ENCODE measurements around the gene ARHGAP27. TPM values are rescaled to one million over a fixed set of nuclear protein-coding genes. Genes with fewer than 3 reads are reported as not detected.

Gene ARHGAP27
- total and polyA plus RNA-seq, 8 donors: 7.7 to 390 (median 45.5) TPM

DNA sequence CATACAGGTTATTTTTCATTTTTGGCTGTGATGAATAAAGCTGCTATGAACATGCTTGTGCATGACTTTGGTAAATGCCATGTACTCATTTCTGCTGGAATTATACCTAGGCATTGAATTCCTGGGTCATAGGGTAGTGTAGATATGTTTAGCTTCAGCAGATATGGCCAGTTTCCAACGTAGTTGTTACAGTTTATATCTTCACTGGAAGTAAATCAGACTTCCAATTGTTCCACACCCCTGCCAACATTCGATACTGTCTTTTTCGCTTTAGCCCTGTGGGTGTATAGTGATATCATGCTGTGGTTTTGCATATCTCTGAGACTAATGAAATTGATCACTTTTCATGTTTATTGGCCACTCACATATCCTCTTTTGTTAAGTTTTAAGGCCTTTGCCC is 50.4 kb downstream of the ARHGAP27 start:
- 19 to 44% (median 32%) methylated on average over 3 of the region's 3 CpGs for WGBS, 5 donors
- Histone ChIP-seq H3K4me3 (no peak overlapping the region), H3K27ac (no peak overlapping the region), H3K9me3 (no peaks in the 10 kb centered on the region), H3K4me1 (peaks cover 15 to 38% (median 28%) of the 10 kb centered on the region in 4 donors), H3K27me3 (no peaks in the 10 kb centered on the region), H3K36me3 (no peaks in the 10 kb centered on the region)
- intact Hi-C loops (cut with DNase I; ENCODE audit: low total_unique reads): loop anchor here (5.0 to 10.0 kb wide), 2 partner anchors 57 to 105 kb away; no protein-coding TSS in a partner anchor
- TF ChIP-seq POLR2AphosphoS5 (IDR thresholded peaks at IDR 0.05): no peak
- TF ChIP-seq, protein P1, sequence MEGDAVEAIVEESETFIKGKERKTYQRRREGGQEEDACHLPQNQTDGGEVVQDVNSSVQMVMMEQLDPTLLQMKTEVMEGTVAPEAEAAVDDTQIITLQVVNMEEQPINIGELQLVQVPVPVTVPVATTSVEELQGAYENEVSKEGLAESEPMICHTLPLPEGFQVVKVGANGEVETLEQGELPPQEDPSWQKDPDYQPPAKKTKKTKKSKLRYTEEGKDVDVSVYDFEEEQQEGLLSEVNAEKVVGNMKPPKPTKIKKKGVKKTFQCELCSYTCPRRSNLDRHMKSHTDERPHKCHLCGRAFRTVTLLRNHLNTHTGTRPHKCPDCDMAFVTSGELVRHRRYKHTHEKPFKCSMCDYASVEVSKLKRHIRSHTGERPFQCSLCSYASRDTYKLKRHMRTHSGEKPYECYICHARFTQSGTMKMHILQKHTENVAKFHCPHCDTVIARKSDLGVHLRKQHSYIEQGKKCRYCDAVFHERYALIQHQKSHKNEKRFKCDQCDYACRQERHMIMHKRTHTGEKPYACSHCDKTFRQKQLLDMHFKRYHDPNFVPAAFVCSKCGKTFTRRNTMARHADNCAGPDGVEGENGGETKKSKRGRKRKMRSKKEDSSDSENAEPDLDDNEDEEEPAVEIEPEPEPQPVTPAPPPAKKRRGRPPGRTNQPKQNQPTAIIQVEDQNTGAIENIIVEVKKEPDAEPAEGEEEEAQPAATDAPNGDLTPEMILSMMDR (IDR thresholded peaks at IDR 0.05): no peak
- no peak for TF ChIP-seq POLR2A (IDR thresholded peaks at IDR 0.05)
- TF ChIP-seq EP300 (IDR thresholded peaks at IDR 0.05): no peak
- no peak for DNase-seq

DNA sequence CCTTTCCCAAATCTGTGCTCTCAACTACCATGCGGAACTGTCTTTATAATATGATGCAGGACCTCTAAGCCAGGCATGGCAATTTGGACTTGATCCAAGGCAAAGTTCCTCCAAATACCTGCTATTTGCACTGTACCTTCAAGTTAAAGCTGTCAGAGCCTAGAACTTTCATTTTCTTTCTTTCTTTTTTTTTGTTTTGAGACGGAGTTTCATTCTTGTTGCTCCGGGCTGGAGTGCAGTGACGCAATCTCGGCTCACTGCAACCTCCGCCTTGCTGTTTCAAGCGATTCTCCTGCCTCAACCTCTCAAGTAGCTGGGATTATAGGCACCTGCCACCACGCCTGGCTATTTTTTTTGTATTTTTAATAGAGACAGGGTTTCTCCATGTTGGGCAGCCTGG is 51.7 kb downstream of the ARHGAP27 start:
- TF ChIP-seq, protein P1 (IDR thresholded peaks at IDR 0.05): no peak
- TF ChIP-seq EP300 (IDR thresholded peaks at IDR 0.05): no peak
- no peak for TF ChIP-seq POLR2A (IDR thresholded peaks at IDR 0.05)
- TF ChIP-seq POLR2AphosphoS5 (IDR thresholded peaks at IDR 0.05): no peak
- H3K4me1 ChIP-seq: peaks cover 15 to 29% (median 21%) of the 10 kb centered on the region in 4 donors
- peak; percentile 58 to 65 for DNase-seq
- H3K27me3 ChIP-seq: no peaks in the 10 kb centered on the region
- no peaks in the 10 kb centered on the region for H3K9me3 ChIP-seq
- H3K36me3 ChIP-seq: no peaks in the 10 kb centered on the region
- H3K4me3 ChIP-seq: no peak overlapping the region
- WGBS, 5 donors: 21 to 45% (median 32%) methylated on average over 8 of the region's 8 CpGs
- H3K27ac ChIP-seq: peak overlapping the region in 2 of 5 donors; percentile 15 to 46
- intact Hi-C loops (cut with DNase I; ENCODE audit: low total_unique reads): loop anchor here (5.0 to 10.0 kb wide), 2 partner anchors 56 to 104 kb away; no protein-coding TSS in a partner anchor

DNA sequence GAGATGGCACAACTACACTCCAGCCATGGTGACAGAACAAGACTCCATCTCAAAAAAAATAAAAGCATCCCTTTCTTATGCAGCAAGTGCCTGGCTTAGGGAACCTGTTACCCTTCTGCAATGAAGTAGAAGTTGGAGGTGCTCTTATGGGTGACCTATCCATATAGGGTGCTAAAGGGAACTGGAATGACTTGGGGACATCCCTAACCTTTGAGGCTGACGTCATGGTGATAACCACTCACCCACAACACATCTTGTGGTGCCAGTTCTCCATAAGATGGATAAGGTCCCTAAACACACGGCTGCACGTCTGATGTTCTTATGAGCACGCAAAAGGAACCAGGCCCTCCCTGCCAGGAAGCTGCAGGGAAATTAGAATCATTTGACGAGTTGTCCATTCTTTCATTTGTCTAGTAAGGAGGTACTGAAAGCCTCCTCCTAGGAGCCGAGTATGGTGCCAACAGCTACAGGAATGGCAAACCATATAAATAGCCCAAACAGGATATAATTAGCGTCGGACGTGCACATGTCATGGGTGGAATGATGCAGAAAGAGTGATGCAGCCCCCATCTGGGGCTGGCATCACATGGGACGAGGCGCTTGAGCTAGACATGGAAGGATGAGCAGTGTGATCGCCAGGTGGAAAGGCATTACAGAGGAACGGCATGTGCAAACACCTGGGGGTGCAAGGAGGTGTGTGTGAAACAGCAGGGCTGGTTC is 52.5 kb downstream of the ARHGAP27 start:
- DNase-seq: no peak
- 77 to 84% (median 81%) methylated on average over 13 of the region's 13 CpGs for WGBS, 5 donors
- peak overlapping the region in 1 of 5 donors; percentile 15 for H3K27ac ChIP-seq
- H3K27me3 ChIP-seq: no peaks in the 10 kb centered on the region
- H3K4me3 ChIP-seq: no peak overlapping the region
- H3K36me3 ChIP-seq: no peaks in the 10 kb centered on the region
- intact Hi-C loops (cut with DNase I; ENCODE audit: low total_unique reads): loop anchor here (5.0 to 10.0 kb wide), 2 partner anchors 55 to 103 kb away; no protein-coding TSS in a partner anchor
- H3K9me3 ChIP-seq: no peaks in the 10 kb centered on the region
- peaks cover 7 to 22% (median 14%) of the 10 kb centered on the region in 4 donors for H3K4me1 ChIP-seq
- TF ChIP-seq POLR2AphosphoS5 (IDR thresholded peaks at IDR 0.05) (no peak), EP300 (IDR thresholded peaks at IDR 0.05) (no peak), POLR2A (IDR thresholded peaks at IDR 0.05) (no peak)
- TF ChIP-seq, protein P1 (IDR thresholded peaks at IDR 0.05): no peak

DNA sequence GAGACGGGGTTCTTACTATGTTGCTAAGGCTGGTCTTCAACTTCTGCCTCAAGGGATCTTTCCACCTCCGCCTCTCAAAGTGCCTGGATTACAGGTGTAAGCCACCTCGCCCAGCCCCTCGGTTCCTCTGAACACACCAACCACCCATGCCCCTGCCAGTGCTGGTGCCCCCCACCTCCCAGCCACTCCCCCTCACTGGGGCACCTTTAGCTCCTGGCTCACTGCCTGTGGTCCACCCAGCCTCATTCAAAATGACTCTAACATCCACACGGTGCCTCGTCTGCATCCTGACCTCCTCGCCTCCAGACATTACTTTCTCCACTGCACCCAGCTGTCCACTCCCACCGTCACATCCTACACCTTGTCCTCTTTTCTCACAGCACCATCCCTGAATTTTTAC is 55.3 kb downstream of the ARHGAP27 start:
- H3K36me3 ChIP-seq: no peaks in the 10 kb centered on the region
- peaks cover 5 to 30% (median 19%) of the 10 kb centered on the region in 4 donors for H3K4me1 ChIP-seq
- TF ChIP-seq, protein P1 (IDR thresholded peaks at IDR 0.05): no peak
- TF ChIP-seq EP300 (IDR thresholded peaks at IDR 0.05): no peak
- TF ChIP-seq POLR2A (IDR thresholded peaks at IDR 0.05): no peak
- TF ChIP-seq POLR2AphosphoS5 (IDR thresholded peaks at IDR 0.05): no peak
- 81 to 96% (median 88%) methylated on average over 8 of the region's 8 CpGs for WGBS, 5 donors
- H3K4me3 ChIP-seq: no peak overlapping the region
- no peak for DNase-seq
- intact Hi-C loops (cut with DNase I; ENCODE audit: low total_unique reads): no loop called here
- H3K9me3 ChIP-seq: no peaks in the 10 kb centered on the region
- no peak overlapping the region for H3K27ac ChIP-seq
- H3K27me3 ChIP-seq: no peaks in the 10 kb centered on the region

All from stomach (tissue), 9 donors.